ENCODE results near the gene SNX32.

DNA sequence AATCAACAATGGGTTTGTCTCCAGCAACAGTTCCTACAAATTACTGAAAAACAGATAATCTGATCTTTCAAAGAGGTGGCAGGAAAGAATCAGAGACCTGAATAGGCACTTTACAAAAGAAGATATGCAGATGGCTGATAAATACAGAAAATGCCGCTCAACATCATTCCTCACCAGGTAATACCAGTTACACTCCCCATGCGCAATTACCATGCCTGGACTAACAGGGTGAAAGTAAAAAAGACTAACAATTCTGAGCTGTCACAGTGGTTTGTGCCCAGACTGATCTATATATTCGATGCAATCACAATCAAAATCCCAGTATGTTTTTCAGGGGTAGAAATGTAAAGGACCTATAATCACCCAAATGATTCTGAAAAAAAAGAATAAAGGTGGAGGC lies 10.0 kb downstream of the SNX32 start:
- TF ChIP-seq GATA2 (IDR thresholded peaks at IDR 0.05; ENCODE audit: low read depth, low read length) (no peak), GATA3 (IDR thresholded peaks at IDR 0.05; ENCODE audit: low read depth, low read length) (no peak)
